Esophagus squamous epithelium (tissue), 4 donors: ENCODE measurements around the gene LRRC74B.
"Not testable (repeated sequence)": the region's sequence is repeated elsewhere in the genome, so short reads cannot be mapped to it uniquely, and the experiment has no call there.

Experiments used
- POLR2A ChIP-seq, 4 donors: fragments of 450-650 bp; IDR thresholded peaks; one replicate each; pipeline ENCODE4 v1.6.1; 2017; ENCODE audit warnings: antibody characterized with exemption in 4 of 4, mild to moderate bottlenecking in 4 of 4, moderate library complexity in 3 of 4
- TF ChIP-seq, protein P1 (sequence below), 6 experiments: fragments of 450-650 bp in 4 of 6; fragments of 200-600 bp in 2 of 6; sonication (generic) in 2 of 6; IDR thresholded peaks; one replicate each; pipeline ENCODE4 v1.5.1; 2016 to 2019; ENCODE audit warnings: antibody characterized with exemption in 6 of 6, mild to moderate bottlenecking in 4 of 6, moderate library complexity in 4 of 6

DNA sequence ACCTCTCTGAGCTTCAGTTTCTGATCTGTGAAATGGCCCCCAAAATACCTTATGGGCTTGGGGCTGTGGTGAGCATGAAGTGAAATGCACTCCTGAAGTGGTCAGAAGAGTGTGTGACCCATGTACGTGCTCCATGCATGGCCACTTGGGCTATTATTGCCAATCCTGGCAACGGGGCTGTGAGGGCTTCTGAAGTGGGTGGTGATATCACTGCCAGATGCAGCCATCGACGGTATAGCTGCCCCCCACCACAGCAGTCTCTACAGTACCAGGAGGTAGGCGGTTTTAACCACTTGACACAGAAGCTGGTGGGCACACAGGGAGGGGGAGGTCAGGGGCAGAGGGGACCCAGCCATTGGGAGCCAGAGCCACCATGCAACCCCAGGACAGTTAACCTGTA, 2.7 kb downstream of the LRRC74B start:
- TF ChIP-seq POLR2A (IDR thresholded peaks at IDR 0.05), result not testable (repeated sequence)
- TF ChIP-seq, protein P1, sequence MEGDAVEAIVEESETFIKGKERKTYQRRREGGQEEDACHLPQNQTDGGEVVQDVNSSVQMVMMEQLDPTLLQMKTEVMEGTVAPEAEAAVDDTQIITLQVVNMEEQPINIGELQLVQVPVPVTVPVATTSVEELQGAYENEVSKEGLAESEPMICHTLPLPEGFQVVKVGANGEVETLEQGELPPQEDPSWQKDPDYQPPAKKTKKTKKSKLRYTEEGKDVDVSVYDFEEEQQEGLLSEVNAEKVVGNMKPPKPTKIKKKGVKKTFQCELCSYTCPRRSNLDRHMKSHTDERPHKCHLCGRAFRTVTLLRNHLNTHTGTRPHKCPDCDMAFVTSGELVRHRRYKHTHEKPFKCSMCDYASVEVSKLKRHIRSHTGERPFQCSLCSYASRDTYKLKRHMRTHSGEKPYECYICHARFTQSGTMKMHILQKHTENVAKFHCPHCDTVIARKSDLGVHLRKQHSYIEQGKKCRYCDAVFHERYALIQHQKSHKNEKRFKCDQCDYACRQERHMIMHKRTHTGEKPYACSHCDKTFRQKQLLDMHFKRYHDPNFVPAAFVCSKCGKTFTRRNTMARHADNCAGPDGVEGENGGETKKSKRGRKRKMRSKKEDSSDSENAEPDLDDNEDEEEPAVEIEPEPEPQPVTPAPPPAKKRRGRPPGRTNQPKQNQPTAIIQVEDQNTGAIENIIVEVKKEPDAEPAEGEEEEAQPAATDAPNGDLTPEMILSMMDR (IDR thresholded peaks at IDR 0.05), result not testable (repeated sequence)
